Measurements from ENCODE around the gene ACSL1.

DNA sequence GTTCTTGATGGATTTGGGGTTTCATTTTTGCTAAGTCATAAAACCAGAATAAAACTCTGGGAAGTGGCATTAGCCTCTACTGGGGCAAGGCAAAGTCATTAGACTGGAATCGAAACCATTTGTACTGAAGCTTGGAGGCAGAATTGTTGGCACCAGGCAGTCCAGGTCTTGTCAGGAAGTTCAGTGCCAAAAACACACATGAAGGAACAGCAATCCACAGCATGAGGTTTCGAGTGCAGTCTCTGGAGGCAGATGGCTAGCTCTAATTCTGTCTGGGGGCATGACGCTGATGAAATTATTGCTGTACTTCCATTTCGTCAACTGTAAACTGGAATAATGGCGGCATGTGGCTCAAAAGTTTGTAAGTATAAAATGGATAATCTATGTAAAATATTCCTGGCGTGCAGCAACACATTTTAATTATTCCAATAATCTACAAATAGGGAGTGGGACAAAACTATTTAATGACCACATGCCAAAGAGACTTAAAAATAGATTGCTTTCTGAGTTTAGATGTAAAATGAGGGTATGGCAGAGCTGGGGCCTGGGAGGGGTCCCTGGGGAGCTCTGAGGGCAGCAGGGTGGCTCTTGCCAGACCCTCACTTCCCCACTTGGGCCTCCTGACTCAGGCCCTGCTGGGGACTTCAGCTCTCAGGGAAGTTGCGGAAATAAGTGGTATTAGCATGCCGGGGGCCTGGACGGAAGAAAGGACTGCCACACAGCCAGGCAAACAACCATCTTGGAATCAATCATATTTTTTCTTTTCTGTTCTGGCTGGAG, 73.1 kb downstream of the ACSL1 start:
- TF ChIP-seq JUND (IDR thresholded peaks at IDR 0.05) (no peak), CTCF (IDR thresholded peaks at IDR 0.05 in 2 of 3, conservative IDR thresholded peaks at IDR 0.05 in 1 of 3; ENCODE audit: borderline replicate concordance in 1 of 3, insufficient read depth in 1 of 3, low read depth in 2 of 3, low read length in 2 of 3) (no peak), SP1 (IDR thresholded peaks at IDR 0.05; ENCODE audit: low read depth) (no peak), ATF3 (IDR thresholded peaks at IDR 0.05) (no peak), EZH2 (IDR thresholded peaks at IDR 0.05) (no peak), REST (IDR thresholded peaks at IDR 0.05; ENCODE audit: low read depth) (no peak), POLR2A (IDR thresholded peaks at IDR 0.05; ENCODE audit: borderline replicate concordance, extremely low read depth, insufficient read depth, insufficient read length) (no peak)
